Activated B cell treated with CpG ODN at 0.5 μM for 24 hours (primary cell): Measurements from ENCODE around the gene SPOCK3. TPM values are rescaled to one million over a fixed set of nuclear protein-coding genes. Genes with fewer than 3 reads are reported as not detected.
"Not testable (repeated sequence)": the region's sequence is repeated elsewhere in the genome, so short reads cannot be mapped to it uniquely, and the experiment has no call there.

ENCODE experiments used
- ATAC-seq: fragments of 200-7000 bp; cut with Tn5 transposase; one replicate; pipeline ENCODE4 v1.10.0; 2021; ENCODE audit warnings: low read depth, mild to moderate bottlenecking, moderate library complexity
- CTCF ChIA-PET: fragments of 350-600 bp; sonication (Branson Sonifier 250); formaldehyde crosslinking; loops from one replicate; lab custom pipeline; 2021; ENCODE audit warnings: antibody characterized with exemption; lab: Charles Lee
- POLR2A ChIA-PET: fragments of 350-600 bp; sonication (Branson Sonifier 250); formaldehyde crosslinking; loops from one replicate; lab custom pipeline; 2021; ENCODE audit warnings: antibody characterized with exemption; lab: Charles Lee
- DNase-seq: peaks from one replicate; pipeline ENCODE4 v3.0.0; 2022
- H3K27ac Mint-ChIP-seq: one replicate; pipeline ENCODE4 v1.8.0; 2020; ENCODE audit warnings: mixed read lengths
- H3K27me3 Mint-ChIP-seq: one replicate; pipeline ENCODE4 v1.8.0; 2021; ENCODE audit warnings: mixed read lengths
- H3K36me3 Mint-ChIP-seq: one replicate; pipeline ENCODE4 v1.8.0; 2021; ENCODE audit warnings: low read depth, mixed read lengths
- H3K4me1 Mint-ChIP-seq: one replicate; pipeline ENCODE4 v1.8.0; 2021; ENCODE audit warnings: mixed read lengths
- H3K4me3 Mint-ChIP-seq: one replicate; pipeline ENCODE4 v1.8.0; 2020; ENCODE audit warnings: mild to moderate bottlenecking, mixed read lengths
- H3K9me3 Mint-ChIP-seq: one replicate; pipeline ENCODE4 v1.8.0; 2020; ENCODE audit warnings: mixed read lengths
- intact Hi-C: fragments of 100-400 bp; cut with micrococcal nuclease; formaldehyde crosslinking; loops from one replicate; pipeline ENCODE4 v1.15.1; 2024
- total RNA-seq: library from RNA; stranded (reverse); gene quantifications from 2 replicates; pipeline ENCODE4 v1.2.3, GENCODE V29; 2022
- TF ChIP-seq, protein P1 (sequence below): fragments of 200-600 bp; IDR thresholded peaks from one replicate; pipeline ENCODE4 v1.8.0; 2022; ENCODE audit warnings: antibody characterized with exemption, mild to moderate bottlenecking

SPOCK3 gene
- total RNA-seq, 1 donor from 2014 or later, result not detected

DNA sequence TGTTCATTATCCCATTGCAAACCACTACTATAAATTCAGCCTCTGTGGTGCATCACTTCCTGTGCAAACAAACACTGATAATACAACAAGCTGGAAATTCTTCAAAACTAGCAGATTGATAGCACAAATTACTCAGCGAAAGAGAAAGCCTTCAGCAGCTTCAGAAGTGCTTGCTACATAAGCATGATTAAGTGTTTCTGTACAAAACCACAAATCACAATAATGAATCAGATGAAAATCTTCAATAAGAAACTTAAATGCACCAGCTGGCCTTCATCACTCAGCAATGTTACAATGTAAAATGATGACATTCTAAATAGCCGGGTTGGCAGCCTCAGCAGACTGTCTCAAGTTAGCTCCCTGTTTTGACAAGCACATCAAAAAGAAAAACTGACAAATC is 262.2 kb downstream of the SPOCK3 start:
- Mint-ChIP-seq H3K27ac (no peak overlapping the region), H3K36me3 (no peaks in the 10 kb centered on the region), H3K9me3 (peaks cover 15% of the 10 kb centered on the region), H3K27me3 (no peaks in the 10 kb centered on the region), H3K4me3 (no peak overlapping the region), H3K4me1 (no peaks in the 10 kb centered on the region)
- TF ChIP-seq, protein P1, sequence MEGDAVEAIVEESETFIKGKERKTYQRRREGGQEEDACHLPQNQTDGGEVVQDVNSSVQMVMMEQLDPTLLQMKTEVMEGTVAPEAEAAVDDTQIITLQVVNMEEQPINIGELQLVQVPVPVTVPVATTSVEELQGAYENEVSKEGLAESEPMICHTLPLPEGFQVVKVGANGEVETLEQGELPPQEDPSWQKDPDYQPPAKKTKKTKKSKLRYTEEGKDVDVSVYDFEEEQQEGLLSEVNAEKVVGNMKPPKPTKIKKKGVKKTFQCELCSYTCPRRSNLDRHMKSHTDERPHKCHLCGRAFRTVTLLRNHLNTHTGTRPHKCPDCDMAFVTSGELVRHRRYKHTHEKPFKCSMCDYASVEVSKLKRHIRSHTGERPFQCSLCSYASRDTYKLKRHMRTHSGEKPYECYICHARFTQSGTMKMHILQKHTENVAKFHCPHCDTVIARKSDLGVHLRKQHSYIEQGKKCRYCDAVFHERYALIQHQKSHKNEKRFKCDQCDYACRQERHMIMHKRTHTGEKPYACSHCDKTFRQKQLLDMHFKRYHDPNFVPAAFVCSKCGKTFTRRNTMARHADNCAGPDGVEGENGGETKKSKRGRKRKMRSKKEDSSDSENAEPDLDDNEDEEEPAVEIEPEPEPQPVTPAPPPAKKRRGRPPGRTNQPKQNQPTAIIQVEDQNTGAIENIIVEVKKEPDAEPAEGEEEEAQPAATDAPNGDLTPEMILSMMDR, result no peak
- ChIA-PET CTCF (no interaction called here), POLR2A (no interaction called here)
- intact Hi-C loops, result no loop called here
- DNase-seq (no peak), ATAC-seq (no peak)

GRCh38 chr4:166968219-166968618 is 266.1 kb downstream of the SPOCK3 start:
- ATAC-seq, DNase-seq, H3K4me3 Mint-ChIP-seq, H3K27me3 Mint-ChIP-seq, H3K36me3 Mint-ChIP-seq, POLR2A ChIA-PET, H3K27ac Mint-ChIP-seq, intact Hi-C loops, H3K4me1 Mint-ChIP-seq, CTCF ChIA-PET: not testable (repeated sequence)
- peaks cover 19% of the 10 kb centered on the region for H3K9me3 Mint-ChIP-seq

DNA sequence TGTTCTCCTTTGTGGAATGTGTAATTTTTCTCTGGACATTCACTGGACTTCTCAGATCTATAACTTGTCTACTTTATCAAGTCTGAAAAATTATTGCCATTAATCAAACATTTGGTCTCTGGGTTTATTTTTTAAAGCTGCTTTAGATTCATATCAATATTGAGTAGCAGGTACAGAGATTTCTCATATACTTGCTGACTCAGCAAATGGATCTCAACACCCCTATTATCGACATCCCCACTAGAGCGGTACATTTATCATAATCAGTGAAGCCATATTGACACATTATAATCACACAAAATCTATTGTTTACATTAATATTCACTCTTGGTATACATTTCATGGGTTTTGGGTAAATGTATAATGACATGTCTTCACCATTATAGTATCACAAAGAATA is 268.7 kb downstream of the SPOCK3 start:
- POLR2A ChIA-PET, result no interaction called here
- no peaks in the 10 kb centered on the region for H3K4me1 Mint-ChIP-seq
- H3K36me3 Mint-ChIP-seq, result no peaks in the 10 kb centered on the region
- no peak overlapping the region for H3K27ac Mint-ChIP-seq
- TF ChIP-seq, protein P1, result no peak
- CTCF ChIA-PET, result no interaction called here
- H3K27me3 Mint-ChIP-seq, result no peaks in the 10 kb centered on the region
- intact Hi-C loops, result no loop called here
- no peak for ATAC-seq
- H3K9me3 Mint-ChIP-seq, result peaks cover 19% of the 10 kb centered on the region
- no peak for DNase-seq
- no peak overlapping the region for H3K4me3 Mint-ChIP-seq

GRCh38 chr4:166957451-166957850 is 276.8 kb downstream of the SPOCK3 start:
- TF ChIP-seq, protein P1, result no peak
- ChIA-PET CTCF (no interaction called here), POLR2A (no interaction called here)
- no peak overlapping the region for H3K27ac Mint-ChIP-seq
- H3K4me1 Mint-ChIP-seq, result no peaks in the 10 kb centered on the region
- H3K36me3 Mint-ChIP-seq, result no peaks in the 10 kb centered on the region
- H3K9me3 Mint-ChIP-seq, result peaks cover 8% of the 10 kb centered on the region
- H3K4me3 Mint-ChIP-seq, result no peak overlapping the region
- intact Hi-C loops, result no loop called here
- no peaks in the 10 kb centered on the region for H3K27me3 Mint-ChIP-seq
- ATAC-seq (no peak), DNase-seq (no peak)

DNA sequence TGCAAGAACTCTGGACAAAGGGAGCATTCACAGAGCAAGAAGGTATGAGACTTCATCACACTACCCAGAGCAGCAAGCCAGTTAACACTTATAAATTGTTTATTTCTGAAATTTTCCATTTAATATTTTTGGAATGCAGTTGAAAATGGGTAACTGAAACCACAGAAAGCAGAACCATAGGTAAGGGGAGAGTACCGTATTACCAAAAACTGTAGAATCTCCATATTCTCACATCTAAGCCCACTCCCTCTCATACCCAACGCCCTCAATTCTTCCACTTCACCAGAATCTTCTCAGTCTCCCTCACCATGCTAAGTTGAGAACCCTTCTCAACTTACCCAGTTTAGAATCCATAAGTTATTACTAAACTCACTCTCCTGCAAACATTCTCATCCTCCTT is 277.8 kb downstream of the SPOCK3 start:
- ChIA-PET CTCF (no interaction called here), POLR2A (no interaction called here)
- Mint-ChIP-seq H3K27me3 (no peaks in the 10 kb centered on the region), H3K9me3 (peaks cover 8% of the 10 kb centered on the region), H3K27ac (no peak overlapping the region), H3K4me1 (no peaks in the 10 kb centered on the region), H3K36me3 (no peaks in the 10 kb centered on the region), H3K4me3 (no peak overlapping the region)
- TF ChIP-seq, protein P1, result no peak
- ATAC-seq (no peak), DNase-seq (no peak)
- intact Hi-C loops, result no loop called here

DNA sequence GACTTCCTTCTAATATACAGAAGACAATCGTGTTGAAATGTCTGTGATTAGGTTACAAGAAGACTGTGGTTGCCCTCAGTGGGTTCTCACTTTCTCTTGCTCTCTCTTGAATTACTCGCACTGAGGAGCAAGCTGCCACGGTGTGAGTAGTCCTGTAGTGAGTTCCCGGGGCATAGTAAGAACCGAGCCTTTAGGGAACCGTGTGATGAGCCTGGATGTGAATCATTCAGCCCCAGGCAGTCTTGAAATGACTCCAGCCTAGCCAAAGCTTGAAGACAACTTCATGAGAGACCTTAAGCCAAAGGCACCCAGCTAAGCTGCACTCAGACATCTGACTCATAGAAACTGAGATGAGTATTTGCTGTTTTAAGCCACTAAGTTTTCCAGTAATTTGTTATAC is 292.7 kb downstream of the SPOCK3 start:
- Mint-ChIP-seq H3K27me3 (no peaks in the 10 kb centered on the region), H3K4me3 (no peak overlapping the region), H3K36me3 (no peaks in the 10 kb centered on the region), H3K9me3 (no peaks in the 10 kb centered on the region), H3K27ac (no peak overlapping the region), H3K4me1 (no peaks in the 10 kb centered on the region)
- ChIA-PET CTCF (no interaction called here), POLR2A (no interaction called here)
- ATAC-seq (no peak), DNase-seq (no peak)
- TF ChIP-seq, protein P1, result no peak
- intact Hi-C loops, result no loop called here
